HG03139 (cell line): ENCODE data around the gene RPLP1.

ENCODE experiments used
- ATAC-seq: cut with Tn5 transposase; IDR thresholded peaks from one replicate; pipeline ENCODE4 v1.9.1; 2021; ENCODE audit not compliant: unreplicated experiment

Gene RPLP1

GRCh38 chr15:69468241-69469121 is 15.9 kb downstream of the RPLP1 start:
- no peak for ATAC-seq

GRCh38 chr15:69469467-69470201 is 17.0 kb downstream of the RPLP1 start:
- no peak for ATAC-seq

- ATAC-seq = no peak
Measured at GRCh38 chr15:69472046-69472445, 19.4 kb downstream of the RPLP1 start.

GRCh38 chr15:69472562-69472961 is 19.9 kb downstream of the RPLP1 start:
- no peak for ATAC-seq

- no peak for ATAC-seq
Measured at GRCh38 chr15:69474291-69474690, 21.7 kb downstream of the RPLP1 start.

- ATAC-seq = no peak
Measured at GRCh38 chr15:69474846-69475455, 22.3 kb downstream of the RPLP1 start.

- no peak for ATAC-seq
Measured at GRCh38 chr15:69475769-69476358, 23.2 kb downstream of the RPLP1 start.

GRCh38 chr15:69476704-69477473 is 24.3 kb downstream of the RPLP1 start:
- ATAC-seq = no peak

GRCh38 chr15:69478259-69478781 is 25.7 kb downstream of the RPLP1 start:
- ATAC-seq = no peak

GRCh38 chr15:69479081-69479480 is 26.5 kb downstream of the RPLP1 start:
- ATAC-seq = no peak

- no peak for ATAC-seq
Measured at GRCh38 chr15:69479971-69480370, 27.4 kb downstream of the RPLP1 start.

GRCh38 chr15:69480932-69481331 is 28.3 kb downstream of the RPLP1 start:
- ATAC-seq = no peak

GRCh38 chr15:69482686-69483256 is 30.2 kb downstream of the RPLP1 start:
- no peak for ATAC-seq

GRCh38 chr15:69484837-69485236 is 32.2 kb downstream of the RPLP1 start:
- ATAC-seq = no peak

- ATAC-seq = no peak
Measured at GRCh38 chr15:69486481-69487110, 34.0 kb downstream of the RPLP1 start.

- no peak for ATAC-seq
Measured at GRCh38 chr15:69489073-69489571, 36.5 kb downstream of the RPLP1 start.

GRCh38 chr15:69490356-69491037 is 37.9 kb downstream of the RPLP1 start:
- ATAC-seq = no peak

GRCh38 chr15:69491038-69491505 is 38.5 kb downstream of the RPLP1 start:
- no peak for ATAC-seq

- ATAC-seq = no peak
Measured at GRCh38 chr15:69493406-69493805, 40.8 kb downstream of the RPLP1 start.
